HG03039 (cell line): ENCODE results near the gene MBD5.

Experiments
- ATAC-seq: cut with Tn5 transposase; IDR thresholded peaks from one replicate; pipeline ENCODE4 v1.9.1; 2021; ENCODE audit warnings: mild to moderate bottlenecking, moderate library complexity; ENCODE audit not compliant: unreplicated experiment

Gene MBD5

GRCh38 chr2:148455791-148456190 is 434.9 kb downstream of the MBD5 start:
- no peak for ATAC-seq

GRCh38 chr2:148458171-148458570 is 437.3 kb downstream of the MBD5 start:
- ATAC-seq: no peak

- no peak for ATAC-seq
Observed at GRCh38 chr2:148459377-148459778, 438.5 kb downstream of the MBD5 start.

GRCh38 chr2:148461876-148462275 is 441.0 kb downstream of the MBD5 start:
- ATAC-seq: no peak

GRCh38 chr2:148475626-148476025 is 454.7 kb downstream of the MBD5 start:
- ATAC-seq: no peak

- no peak for ATAC-seq
Observed at GRCh38 chr2:148479398-148479797, 458.5 kb downstream of the MBD5 start.

GRCh38 chr2:148483665-148484064 is 462.8 kb downstream of the MBD5 start:
- ATAC-seq: no peak

- no peak for ATAC-seq
Observed at GRCh38 chr2:148484066-148484465, 463.2 kb downstream of the MBD5 start.

- no peak for ATAC-seq
Observed at GRCh38 chr2:148486655-148487054, 465.8 kb downstream of the MBD5 start.

- no peak for ATAC-seq
Observed at GRCh38 chr2:148487439-148487838, 466.5 kb downstream of the MBD5 start.

GRCh38 chr2:148490840-148491439 is 470.0 kb downstream of the MBD5 start:
- no peak for ATAC-seq

GRCh38 chr2:148493822-148494563 is 473.1 kb downstream of the MBD5 start:
- no peak for ATAC-seq

- no peak for ATAC-seq
Observed at GRCh38 chr2:148495586-148495985, 474.7 kb downstream of the MBD5 start.

GRCh38 chr2:148501545-148501944 is 480.7 kb downstream of the MBD5 start:
- no peak for ATAC-seq

GRCh38 chr2:148503516-148503915 is 482.6 kb downstream of the MBD5 start:
- no peak for ATAC-seq

- ATAC-seq: no peak
Observed at GRCh38 chr2:148507970-148508369, 487.1 kb downstream of the MBD5 start.

- ATAC-seq: no peak
Observed at GRCh38 chr2:148508878-148509287, 488.0 kb downstream of the MBD5 start.

GRCh38 chr2:148509288-148509902 is 488.5 kb downstream of the MBD5 start:
- ATAC-seq: peak; percentile 100

GRCh38 chr2:148511883-148512282 is 491.0 kb downstream of the MBD5 start:
- ATAC-seq: no peak

GRCh38 chr2:148512501-148512900 is 491.6 kb downstream of the MBD5 start:
- ATAC-seq: no peak

GRCh38 chr2:148513427-148513826 is 492.5 kb downstream of the MBD5 start:
- ATAC-seq: no peak

GRCh38 chr2:148515120-148515519 is 494.2 kb downstream of the MBD5 start:
- no peak for ATAC-seq
